ENCODE data around the gene PCDH19.

PCDH19 gene

DNA sequence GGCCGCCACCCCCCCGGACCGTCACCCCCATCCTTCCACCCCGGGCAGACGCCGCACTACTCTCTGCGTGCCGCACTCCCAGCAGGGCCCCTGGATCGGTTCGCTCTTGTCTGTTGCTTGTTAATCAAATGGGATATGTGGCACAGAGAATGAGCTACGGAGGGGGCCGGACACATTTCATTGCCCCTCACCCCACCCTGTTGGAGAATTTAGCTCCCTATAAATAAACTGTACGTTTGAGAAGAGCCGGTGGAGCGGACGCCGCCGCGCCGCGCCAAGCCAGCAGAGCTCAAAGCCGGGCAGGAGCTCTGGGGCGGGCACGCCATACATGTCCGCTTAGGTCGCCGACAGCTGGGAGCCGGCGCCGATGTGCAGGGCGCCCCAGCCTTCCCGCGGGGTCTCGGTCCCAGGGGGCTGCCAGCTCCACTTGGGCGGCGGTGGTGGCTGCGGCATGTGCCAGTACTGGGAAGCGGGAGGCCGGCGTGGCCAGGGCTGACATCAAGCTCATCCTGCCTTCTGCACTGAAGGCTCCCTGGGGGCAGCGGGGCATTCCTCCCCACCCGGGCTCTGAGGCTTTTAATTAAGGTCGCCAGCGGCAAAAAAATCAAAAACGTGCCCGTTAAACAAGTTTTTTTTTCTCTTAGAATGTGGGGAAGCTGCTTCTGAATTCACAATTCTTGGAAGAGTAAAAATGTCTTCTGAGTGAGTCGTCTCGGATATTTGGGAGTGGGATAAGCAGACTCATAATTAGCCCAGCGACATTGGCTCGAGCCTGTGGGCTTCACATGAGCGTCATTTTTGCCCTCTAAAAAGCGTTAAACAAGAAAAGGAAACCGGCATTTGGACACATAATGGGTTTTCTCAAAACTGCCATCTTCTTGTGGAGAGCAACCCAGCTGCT is 1.1 kb upstream of the PCDH19 start:
- Histone ChIP-seq H3K9ac (ENCODE audit: low read depth, low read length) (peak overlapping the region; percentile 46; the same call in 1 of the 2 replicates), H3K4me1 (ENCODE audit: insufficient read depth, low read length) (no peaks in the 10 kb centered on the region), H3K9me3 (ENCODE audit: control insufficient read depth, insufficient read depth, low read length) (peaks cover 3% of the 10 kb centered on the region; the same call in 1 of the 2 replicates), H3K36me3 (ENCODE audit: insufficient read depth, low read length) (no peaks in the 10 kb centered on the region)

DNA sequence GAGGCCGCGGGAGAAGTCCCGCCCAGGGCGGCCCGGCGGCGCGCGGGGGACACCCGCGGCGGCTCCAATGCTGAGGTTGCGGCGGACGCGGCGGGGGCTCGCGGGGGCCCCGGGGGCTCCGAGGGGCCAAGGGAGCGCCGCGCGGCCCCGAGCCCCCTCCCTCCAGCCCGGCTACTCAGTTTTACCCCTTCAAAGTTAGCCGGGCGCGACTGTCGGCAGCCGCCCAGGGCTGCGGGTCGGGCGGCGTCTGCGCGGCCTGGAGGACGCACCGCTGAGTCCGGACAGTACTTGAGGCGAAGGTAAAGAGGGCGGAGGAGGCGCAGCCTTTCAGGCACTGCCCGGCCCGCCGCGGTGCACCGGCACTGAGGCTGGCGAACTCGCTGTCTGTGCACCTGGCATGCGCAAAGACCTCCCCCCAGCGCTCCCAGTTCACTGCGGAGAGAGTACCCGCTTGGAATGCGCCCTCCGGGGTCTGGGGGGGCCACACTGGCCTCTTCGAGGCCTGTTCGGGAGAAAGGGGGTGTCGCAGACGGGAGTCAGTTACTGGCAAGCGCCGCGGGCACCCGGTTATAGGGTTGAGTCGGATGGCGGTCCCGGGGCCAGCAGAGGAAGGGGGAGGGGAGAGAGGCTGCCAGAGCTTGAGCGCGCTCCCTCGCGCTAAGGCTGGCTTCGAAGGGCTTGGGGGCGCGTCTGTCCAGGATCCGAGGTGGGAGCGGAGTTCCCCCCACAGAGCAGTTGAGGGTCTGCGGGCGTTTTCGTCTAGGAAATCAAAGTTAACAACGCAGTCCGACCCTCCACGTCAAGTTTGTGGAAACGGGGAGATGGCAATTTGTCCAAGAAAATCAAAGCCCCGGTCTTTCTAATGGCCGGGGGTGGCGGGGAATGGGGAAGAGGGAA is 1.1 kb downstream of the PCDH19 start:
- Histone ChIP-seq H3K36me3 (ENCODE audit: insufficient read depth, low read length) (no peaks in the 10 kb centered on the region), H3K9ac (ENCODE audit: low read depth, low read length) (peak overlapping the region; percentile 57), H3K9me3 (ENCODE audit: control insufficient read depth, insufficient read depth, low read length) (peaks cover 3% of the 10 kb centered on the region; the same call in 1 of the 2 replicates), H3K4me1 (ENCODE audit: insufficient read depth, low read length) (peaks cover 6% of the 10 kb centered on the region; the same call in 1 of the 2 replicates)

DNA sequence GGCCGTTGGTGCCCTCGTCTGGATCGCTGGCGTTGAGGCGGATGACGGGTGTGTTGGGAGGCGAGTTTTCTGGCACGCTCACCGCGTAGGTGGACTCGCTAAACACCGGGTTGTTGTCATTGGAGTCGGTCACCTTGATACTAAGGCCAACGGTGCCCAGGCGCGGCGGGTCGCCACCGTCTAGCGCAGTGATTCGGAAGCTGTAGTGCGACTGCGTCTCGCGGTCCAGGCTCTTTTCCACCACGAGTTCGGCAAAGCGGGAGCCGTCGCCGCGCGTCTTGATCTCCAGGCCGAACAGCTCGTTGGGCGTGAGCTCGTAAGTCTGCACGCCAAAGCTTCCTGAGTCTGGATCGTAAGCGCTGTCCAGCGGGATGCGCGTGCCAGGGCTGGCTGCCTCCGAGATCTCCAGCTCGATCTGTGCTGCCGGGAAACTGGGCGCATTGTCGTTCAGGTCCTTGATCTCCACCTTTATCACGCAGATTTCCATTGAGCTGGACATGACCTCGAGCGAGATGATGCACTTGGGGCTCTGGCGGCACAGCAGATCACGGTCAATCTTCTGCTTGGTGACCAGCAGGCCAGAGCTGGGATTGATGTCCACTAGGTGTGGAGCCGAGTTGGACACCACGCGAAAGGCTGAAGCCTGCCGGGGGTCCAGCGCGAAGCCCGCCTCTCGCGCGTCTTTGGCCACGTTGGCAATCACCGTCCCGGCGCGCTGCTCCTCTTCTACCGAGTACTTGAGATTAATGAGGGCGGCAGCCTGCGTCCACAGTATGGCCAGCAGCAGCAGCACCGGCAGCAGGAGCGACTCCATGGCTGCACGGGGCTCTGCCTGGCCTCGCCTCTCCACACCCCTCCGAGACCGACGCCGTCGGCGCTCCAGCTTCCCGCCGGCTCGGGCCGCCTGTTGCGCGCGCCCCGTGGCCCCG is 2.0 kb downstream of the PCDH19 start:
- Histone ChIP-seq H3K4me1 (ENCODE audit: insufficient read depth, low read length) (peaks cover 12% of the 10 kb centered on the region; the same call in 1 of the 2 replicates), H3K36me3 (ENCODE audit: insufficient read depth, low read length) (no peaks in the 10 kb centered on the region), H3K9me3 (ENCODE audit: control insufficient read depth, insufficient read depth, low read length) (peaks cover 3% of the 10 kb centered on the region; the same call in 1 of the 2 replicates), H3K9ac (ENCODE audit: low read depth, low read length) (peak overlapping the region; percentile 57; the same call in 1 of the 2 replicates)

GRCh38 chrX:100407147-100407783 is 2.8 kb downstream of the PCDH19 start:
- H3K9ac ChIP-seq (ENCODE audit: low read depth, low read length), result no peak overlapping the region
- no peaks in the 10 kb centered on the region for H3K36me3 ChIP-seq (ENCODE audit: insufficient read depth, low read length)
- H3K4me1 ChIP-seq (ENCODE audit: insufficient read depth, low read length), result peaks cover 16% of the 10 kb centered on the region
- peaks cover 3% of the 10 kb centered on the region; the same call in 1 of the 2 replicates for H3K9me3 ChIP-seq (ENCODE audit: control insufficient read depth, insufficient read depth, low read length)

DNA sequence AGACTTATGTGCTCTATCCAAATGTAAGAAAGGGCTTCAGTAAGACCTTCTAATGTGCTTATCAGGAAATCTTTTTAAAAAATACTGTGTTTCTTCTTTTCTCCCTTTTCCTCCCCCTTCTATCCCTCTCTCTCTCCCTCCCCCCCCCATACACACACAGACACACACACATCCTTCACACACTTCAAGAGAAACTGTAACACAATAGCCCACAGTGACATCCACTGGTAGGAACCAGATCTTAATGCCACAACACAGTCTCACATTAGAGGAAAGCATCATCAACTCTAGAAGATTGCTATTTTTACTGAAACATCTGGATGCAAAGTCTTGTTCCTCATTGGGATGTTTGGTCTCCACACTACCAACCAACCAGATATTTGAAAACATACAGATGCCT is 4.6 kb downstream of the PCDH19 start:
- Histone ChIP-seq H3K4me1 (ENCODE audit: insufficient read depth, low read length) (peaks cover 16% of the 10 kb centered on the region), H3K36me3 (ENCODE audit: insufficient read depth, low read length) (no peaks in the 10 kb centered on the region; the same call in 1 of the 2 replicates), H3K9me3 (ENCODE audit: control insufficient read depth, insufficient read depth, low read length) (peaks cover 3% of the 10 kb centered on the region; the same call in 1 of the 2 replicates), H3K9ac (ENCODE audit: low read depth, low read length) (no peak overlapping the region)

- peaks cover 3% of the 10 kb centered on the region; the same call in 1 of the 2 replicates for H3K9me3 ChIP-seq (ENCODE audit: control insufficient read depth, insufficient read depth, low read length)
- H3K4me1 ChIP-seq (ENCODE audit: insufficient read depth, low read length), result peaks cover 16% of the 10 kb centered on the region
- H3K36me3 ChIP-seq (ENCODE audit: insufficient read depth, low read length), result no peaks in the 10 kb centered on the region; the same call in 1 of the 2 replicates
- no peak overlapping the region for H3K9ac ChIP-seq (ENCODE audit: low read depth, low read length)
Measured at GRCh38 chrX:100404851-100405250, 5.2 kb downstream of the PCDH19 start.

- no peaks in the 10 kb centered on the region for H3K9me3 ChIP-seq (ENCODE audit: control insufficient read depth, insufficient read depth, low read length)
- no peaks in the 10 kb centered on the region; the same call in 1 of the 2 replicates for H3K36me3 ChIP-seq (ENCODE audit: insufficient read depth, low read length)
- no peak overlapping the region for H3K9ac ChIP-seq (ENCODE audit: low read depth, low read length)
- peaks cover 13% of the 10 kb centered on the region for H3K4me1 ChIP-seq (ENCODE audit: insufficient read depth, low read length)
Measured at GRCh38 chrX:100395781-100396180, 14.3 kb downstream of the PCDH19 start.

DNA sequence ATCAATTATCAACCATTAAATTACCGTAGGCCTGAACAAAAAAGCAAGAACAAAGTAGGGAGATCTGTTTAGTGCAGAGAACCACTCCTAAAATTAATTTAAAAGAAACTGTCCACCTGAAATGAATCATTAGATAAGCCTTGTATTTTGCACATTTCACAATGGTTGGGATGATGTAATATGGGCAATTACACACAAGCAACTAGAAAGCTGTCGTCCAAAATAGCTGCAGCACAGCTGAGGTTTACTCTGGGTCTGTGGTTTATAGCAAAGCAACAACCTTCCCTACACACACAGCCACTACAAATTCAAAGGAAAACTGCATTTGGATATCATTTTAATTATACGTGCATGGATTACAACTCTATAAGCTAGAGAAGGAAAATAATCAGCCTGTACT is 28.5 kb downstream of the PCDH19 start:
- H3K9ac ChIP-seq (ENCODE audit: low read depth, low read length), result no peak overlapping the region
- H3K4me1 ChIP-seq (ENCODE audit: insufficient read depth, low read length), result peaks cover 23% of the 10 kb centered on the region
- no peaks in the 10 kb centered on the region for H3K9me3 ChIP-seq (ENCODE audit: control insufficient read depth, insufficient read depth, low read length)
- H3K36me3 ChIP-seq (ENCODE audit: insufficient read depth, low read length), result no peaks in the 10 kb centered on the region

DNA sequence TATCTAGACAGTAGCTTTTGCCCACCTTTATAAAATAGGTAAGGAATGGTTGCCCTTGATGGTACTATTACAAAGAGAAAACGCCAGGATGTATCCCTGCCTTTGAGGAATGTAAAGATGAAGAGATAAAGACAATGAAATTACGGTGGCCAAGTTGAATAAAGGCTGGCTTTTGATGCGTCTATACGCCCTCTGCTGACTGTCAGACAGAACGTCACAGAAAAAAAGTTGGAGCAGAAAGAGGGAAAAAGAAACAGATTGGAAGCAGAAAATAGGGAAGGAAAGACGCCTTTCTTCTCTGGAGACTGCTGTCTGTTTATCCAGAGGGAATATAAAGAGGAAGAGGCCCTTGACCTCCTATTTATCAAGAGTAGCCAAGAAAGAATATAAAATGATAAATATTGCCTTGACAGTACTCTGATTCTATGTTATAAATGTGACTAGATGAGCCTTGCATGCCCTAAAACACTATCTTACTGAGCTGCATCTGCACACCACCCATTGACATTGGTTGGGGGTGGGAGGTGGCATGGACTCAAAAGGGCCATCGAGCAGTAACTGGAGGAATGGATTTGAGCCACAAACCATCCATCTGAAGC is 30.6 kb downstream of the PCDH19 start:
- H3K4me1 ChIP-seq (ENCODE audit: insufficient read depth, low read length), result peaks cover 23% of the 10 kb centered on the region
- H3K36me3 ChIP-seq (ENCODE audit: insufficient read depth, low read length), result no peaks in the 10 kb centered on the region
- no peak overlapping the region; the same call in 1 of the 2 replicates for H3K9ac ChIP-seq (ENCODE audit: low read depth, low read length)
- no peaks in the 10 kb centered on the region for H3K9me3 ChIP-seq (ENCODE audit: control insufficient read depth, insufficient read depth, low read length)

- no peaks in the 10 kb centered on the region for H3K36me3 ChIP-seq (ENCODE audit: insufficient read depth, low read length)
- H3K4me1 ChIP-seq (ENCODE audit: insufficient read depth, low read length), result peaks cover 22% of the 10 kb centered on the region
- no peaks in the 10 kb centered on the region for H3K9me3 ChIP-seq (ENCODE audit: control insufficient read depth, insufficient read depth, low read length)
- H3K9ac ChIP-seq (ENCODE audit: low read depth, low read length), result no peak overlapping the region
Measured at GRCh38 chrX:100377826-100378225, 32.2 kb downstream of the PCDH19 start.

DNA sequence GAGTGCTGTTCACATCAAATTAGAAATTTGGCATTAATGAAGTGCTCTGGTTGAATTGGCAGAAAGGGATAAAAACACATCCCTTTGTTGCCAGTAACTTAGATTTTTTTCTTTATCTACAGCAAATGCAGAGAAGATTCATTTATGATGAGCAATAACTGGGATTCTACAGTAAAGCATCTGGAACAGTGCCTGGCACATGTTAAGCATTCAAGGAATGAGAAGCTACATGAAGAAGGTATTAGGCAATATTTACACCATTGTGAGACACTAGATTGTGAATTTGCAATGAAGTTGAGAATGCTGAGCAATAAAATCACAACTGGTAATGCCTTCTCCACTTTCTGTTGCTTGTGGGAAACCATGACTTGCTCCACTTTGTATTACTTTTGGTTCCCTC is 33.5 kb downstream of the PCDH19 start:
- Histone ChIP-seq H3K9me3 (ENCODE audit: control insufficient read depth, insufficient read depth, low read length) (no peaks in the 10 kb centered on the region), H3K9ac (ENCODE audit: low read depth, low read length) (no peak overlapping the region), H3K36me3 (ENCODE audit: insufficient read depth, low read length) (no peaks in the 10 kb centered on the region), H3K4me1 (ENCODE audit: insufficient read depth, low read length) (peaks cover 9% of the 10 kb centered on the region)

DNA sequence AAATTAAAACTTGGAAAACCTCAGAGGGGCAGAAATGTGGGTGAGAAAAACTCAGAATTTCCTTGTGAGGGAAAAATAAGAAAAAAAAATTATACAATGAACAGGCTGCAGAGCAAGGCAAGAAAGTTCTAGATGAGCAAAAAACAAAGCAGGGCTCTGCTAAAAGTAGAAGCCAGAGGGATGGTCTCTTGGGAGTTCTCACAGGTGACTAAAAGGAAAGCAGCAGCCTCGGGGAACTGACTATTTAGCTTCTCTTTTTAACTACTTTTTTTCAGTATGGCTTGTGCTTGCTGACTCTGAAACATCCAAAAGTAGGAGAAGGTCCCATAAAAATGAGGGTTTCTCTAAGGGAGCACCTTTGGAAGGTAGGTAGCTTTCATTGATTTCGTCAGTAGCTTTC is 36.4 kb downstream of the PCDH19 start:
- Histone ChIP-seq H3K9ac (ENCODE audit: low read depth, low read length) (no peak overlapping the region), H3K36me3 (ENCODE audit: insufficient read depth, low read length) (no peaks in the 10 kb centered on the region), H3K9me3 (ENCODE audit: control insufficient read depth, insufficient read depth, low read length) (no peaks in the 10 kb centered on the region), H3K4me1 (ENCODE audit: insufficient read depth, low read length) (no peaks in the 10 kb centered on the region)

DNA sequence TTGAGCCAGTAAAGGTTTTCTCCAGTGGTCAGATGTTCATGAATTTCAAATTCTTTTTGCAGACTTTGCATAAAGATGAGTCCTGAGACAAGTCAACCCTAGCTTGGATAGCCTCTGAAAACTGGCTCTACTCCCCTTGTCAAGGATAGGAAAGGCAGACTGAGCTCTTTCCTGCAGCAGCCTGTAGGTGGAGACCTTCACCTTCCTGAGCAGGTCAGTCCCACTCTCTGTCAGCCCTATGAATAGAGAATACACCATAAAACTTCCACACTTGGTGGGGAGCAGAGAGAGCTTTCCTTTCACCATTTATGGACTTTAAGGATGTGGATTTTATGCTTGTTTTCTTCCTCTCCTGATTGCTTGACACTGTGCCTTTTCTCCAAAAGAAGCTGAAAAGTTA is 41.9 kb downstream of the PCDH19 start:
- no peaks in the 10 kb centered on the region for H3K36me3 ChIP-seq (ENCODE audit: insufficient read depth, low read length)
- H3K4me1 ChIP-seq (ENCODE audit: insufficient read depth, low read length), result peaks cover 4% of the 10 kb centered on the region; the same call in 1 of the 2 replicates
- no peak overlapping the region for H3K9ac ChIP-seq (ENCODE audit: low read depth, low read length)
- H3K9me3 ChIP-seq (ENCODE audit: control insufficient read depth, insufficient read depth, low read length), result no peaks in the 10 kb centered on the region
